PFSK-1 (cell line): ENCODE data around the gene PCNX3.

Source experiments
- REST ChIP-seq, 2 experiments: IDR thresholded peaks; 2 replicates each; pipeline versions ENCODE4 v1.6.1 to v1.8.0; 2011 to 2012; ENCODE audit warnings: low read depth in 2 of 2, low read length in 2 of 2, control low read depth in 1 of 2, inconsistent platforms in 1 of 2, mild to moderate bottlenecking in 1 of 2, moderate library complexity in 1 of 2; ENCODE audit not compliant: insufficient read depth in 1 of 2
- TAF1 ChIP-seq: IDR thresholded peaks from 2 replicates; pipeline ENCODE4 v1.6.1; 2012; ENCODE audit warnings: low read length, control low read depth, borderline replicate concordance; ENCODE audit not compliant: insufficient read depth

DNA sequence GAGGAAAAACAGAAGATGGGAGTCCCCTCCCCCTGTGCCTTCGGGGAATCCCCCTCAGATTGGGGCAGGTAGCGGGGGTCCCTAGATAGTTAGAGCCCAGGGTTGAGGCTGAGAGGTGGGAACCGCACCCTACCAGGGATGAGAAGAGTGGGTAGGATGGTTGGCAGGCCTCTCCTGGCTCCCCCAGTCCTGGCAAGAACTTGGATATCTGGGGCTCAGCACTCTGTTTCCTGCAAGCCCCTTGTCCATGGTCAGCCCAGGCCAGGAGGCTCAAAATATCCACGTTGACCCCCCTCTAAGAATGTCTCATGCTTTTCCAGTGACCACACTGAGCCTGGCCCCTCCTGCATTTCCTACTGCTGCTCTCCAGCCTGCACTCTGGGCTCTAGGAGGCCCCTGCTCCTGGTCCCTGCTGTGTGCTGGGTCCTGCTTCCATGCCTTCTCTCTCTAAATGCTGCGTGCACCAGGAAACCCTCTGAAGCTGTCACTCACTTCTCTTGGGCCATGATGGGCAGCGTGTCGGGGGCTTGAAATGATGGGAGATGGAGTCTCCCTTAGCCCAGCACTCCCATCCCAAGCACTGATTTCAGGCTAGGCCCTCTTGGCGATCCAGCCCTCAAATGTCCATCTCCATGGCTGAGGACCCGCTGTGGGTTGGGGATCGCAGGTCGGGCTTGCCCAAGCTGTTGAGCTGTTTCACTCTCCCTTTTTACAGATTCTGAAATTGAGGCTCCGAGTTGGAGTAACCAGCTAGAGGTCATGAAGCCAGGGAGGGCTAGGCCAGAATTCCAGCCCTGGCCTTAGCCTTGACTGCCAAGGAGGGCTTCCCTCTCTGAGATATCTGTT, 3.6 kb upstream of the PCNX3 start:
- TF ChIP-seq REST (IDR thresholded peaks at IDR 0.05; ENCODE audit: insufficient read depth in 1 of 2, low read depth in 2 of 2, low read length in 2 of 2) (no peak), TAF1 (no peak)
